Endothelial cell of umbilical vein (primary cell): ENCODE data around the gene GJB2. TPM values are rescaled to one million over a fixed set of nuclear protein-coding genes. Genes with fewer than 3 reads are reported as not detected.

Experiments used
- BruUV-seq: library from RNA; stranded (reverse); fragments of 400-500 nt; replicated peaks from 2 replicates; lab custom pipeline; 2021; lab: Mats Ljungman, UMichigan
- CTCF ChIA-PET: fragments of 300-600, 350-600 bp; sonication (Branson Sonifier 250); formaldehyde crosslinking; loops from one replicate; lab custom pipeline; 2021; ENCODE audit warnings: antibody characterized with exemption, inconsistent platforms; lab: Charles Lee
- POLR2A ChIA-PET: fragments of 300-600, 350-600 bp; sonication (Branson Sonifier 250); formaldehyde crosslinking; loops from one replicate; lab custom pipeline; 2021; ENCODE audit warnings: antibody characterized with exemption, inconsistent platforms; lab: Charles Lee
- DNase-seq: peaks from one replicate; pipeline ENCODE4 v3.0.0-alpha.2; 2011; ENCODE audit warnings: low read depth, low spot score
- FAIRE-seq: peaks from 2 replicates; lab custom pipeline; 2011; peaks lifted over from hg19 to GRCh38; lab: Jason Lieb, UNC
- H2AFZ ChIP-seq: 2 replicates; pipeline ENCODE4 v1.6.0; 2012; ENCODE audit warnings: low read depth, low read length, control low read depth, inconsistent platforms
- H3K27ac ChIP-seq: 2 replicates; pipeline ENCODE4 v1.5.1; 2011; ENCODE audit warnings: low read depth, mild to moderate bottlenecking, control low read depth, low read length, moderate library complexity; ENCODE audit not compliant: insufficient read depth
- H3K27me3 ChIP-seq, 2 experiments: 2 replicates each; pipeline versions ENCODE4 v1.6.0 to v1.6.1; 2011; ENCODE audit warnings: low read length in 2 of 2, mixed read lengths in 1 of 2; ENCODE audit not compliant: control insufficient read depth in 2 of 2, insufficient read depth in 2 of 2
- H3K36me3 ChIP-seq, 2 experiments: 2 replicates in 1 of 2; 3 replicates in 1 of 2; pipeline ENCODE4 v1.5.1; 2011; ENCODE audit warnings: low read length in 2 of 2, mild to moderate bottlenecking in 1 of 2, moderate library complexity in 1 of 2; ENCODE audit not compliant: control insufficient read depth in 2 of 2, insufficient read depth in 2 of 2; ENCODE audit errors: extremely low read depth in 1 of 2
- H3K4me1 ChIP-seq: 3 replicates; pipeline ENCODE4 v1.5.1; 2011; ENCODE audit warnings: mild to moderate bottlenecking, low read length; ENCODE audit not compliant: control insufficient read depth, insufficient read depth; ENCODE audit errors: extremely low read depth
- H3K4me2 ChIP-seq: 2 replicates; pipeline ENCODE4 v1.6.1; 2011; ENCODE audit warnings: low read length, control low read depth, mixed read lengths; ENCODE audit not compliant: insufficient read depth
- H3K4me3 ChIP-seq, 3 experiments: fragments of 200-600 bp in 1 of 3; sonication (generic), shearing (Covaris generic) in 1 of 3; replicated peaks in 1 of 3; 2 replicates each; pipeline ENCODE4 v1.5.1; 2011 to 2016; ENCODE audit warnings: control low read depth in 3 of 3, low read length in 3 of 3, mild to moderate bottlenecking in 2 of 3, inconsistent platforms in 1 of 3, low read depth in 1 of 3, moderate library complexity in 1 of 3; ENCODE audit not compliant: insufficient read depth in 1 of 3
- H3K79me2 ChIP-seq: 2 replicates; pipeline ENCODE4 v1.6.0; 2012; ENCODE audit warnings: low read length, inconsistent platforms; ENCODE audit not compliant: control insufficient read depth, insufficient read depth
- H3K9ac ChIP-seq: replicated peaks from 2 replicates; pipeline ENCODE3; 2011; ENCODE audit warnings: low read length, control low read depth; ENCODE audit not compliant: insufficient read depth; ENCODE audit errors: extremely low read depth
- H3K9me1 ChIP-seq: replicated peaks from 3 replicates; pipeline ENCODE4 v1.6.0; 2011; ENCODE audit warnings: mild to moderate bottlenecking, low read length; ENCODE audit not compliant: control insufficient read depth, insufficient read depth; ENCODE audit errors: extremely low read depth
- H3K9me3 ChIP-seq: replicated peaks from 2 replicates; pipeline ENCODE4 v1.5.1; 2012; ENCODE audit warnings: low read length, inconsistent platforms; ENCODE audit not compliant: control insufficient read depth, insufficient read depth
- H4K20me1 ChIP-seq: replicated peaks from 2 replicates; pipeline ENCODE3; 2011; ENCODE audit warnings: mild to moderate bottlenecking, low read length; ENCODE audit not compliant: control insufficient read depth, insufficient read depth; ENCODE audit errors: extremely low read depth
- EZH2 ChIP-seq: IDR thresholded peaks from 2 replicates; pipeline ENCODE4 v1.6.1; 2012; ENCODE audit warnings: borderline replicate concordance, low read depth, mild to moderate bottlenecking, moderate library complexity, low read length, inconsistent platforms; ENCODE audit not compliant: severe bottlenecking
- FOS ChIP-seq: IDR thresholded peaks from 2 replicates; pipeline ENCODE4 v1.6.1; 2011; ENCODE audit warnings: mild to moderate bottlenecking, low read length, moderate library complexity, borderline replicate concordance; ENCODE audit not compliant: insufficient read depth
- GATA2 ChIP-seq: IDR thresholded peaks from 2 replicates; pipeline ENCODE4 v1.7.0; 2011; ENCODE audit warnings: low read depth, mild to moderate bottlenecking, moderate library complexity, mixed read lengths, low read length; ENCODE audit not compliant: insufficient read length, insufficient read depth
- JUN ChIP-seq: IDR thresholded peaks from 2 replicates; pipeline ENCODE4 v1.6.1; 2011; ENCODE audit warnings: borderline replicate concordance, low read depth; ENCODE audit not compliant: insufficient read length, insufficient read depth
- MYC ChIP-seq: IDR thresholded peaks from one replicate; pipeline ENCODE4 v1.6.1; 2011; ENCODE audit warnings: mild to moderate bottlenecking, low read depth, low read length
- POLR2A ChIP-seq: IDR thresholded peaks from 2 replicates; pipeline ENCODE4 v1.6.1; 2012; ENCODE audit warnings: low read depth, mild to moderate bottlenecking, control low read depth, low read length
- POLR2AphosphoS5 ChIP-seq: IDR thresholded peaks from 2 replicates; pipeline ENCODE4 v1.6.1; 2012; ENCODE audit warnings: low read depth, mild to moderate bottlenecking, control low read depth, low read length, moderate library complexity; ENCODE audit not compliant: insufficient read depth
- dilution Hi-C: fragments of 300-500 bp; cut with MboI; formaldehyde crosslinking; loops from one replicate; pipeline ENCODE4 v1.15.0; 2019; ENCODE audit warnings: low sequenced_read_pairs; ENCODE audit not compliant: extremely low pct_ligation_motif_present
- intact Hi-C: fragments of 100-400 bp; cut with micrococcal nuclease; formaldehyde crosslinking; loops from one replicate; pipeline ENCODE4 v1.10.0; 2022
- polyA plus RNA-seq, 4 experiments: library from polyadenylated mRNA; depleted of rRNA in 3 of 4; stranded (reverse) in 3 of 4; unstranded in 1 of 4; fragments of >200 nt; gene quantifications; 2 replicates each; pipeline versions ENCODE4 v1.2.1 to v1.2.3, GENCODE V29; 2011 to 2012; ENCODE audit warnings: missing spikeins in 1 of 4
- total RNA-seq: library from RNA; stranded (reverse); gene quantifications from 2 replicates; pipeline ENCODE4 v1.2.3, GENCODE V29; 2021
- TF ChIP-seq, protein P1 (sequence below): IDR thresholded peaks from 2 replicates; pipeline ENCODE4 v1.6.1; 2011; ENCODE audit not compliant: insufficient read depth, insufficient read length
- TF ChIP-seq, protein P2 (sequence below), 2 donors: IDR thresholded peaks; 1 replicate in 1 of 2; 2 replicates in 1 of 2; pipeline ENCODE4 v1.5.1; 2011; ENCODE audit warnings: low read length in 2 of 2, mild to moderate bottlenecking in 2 of 2, moderate library complexity in 2 of 2, control low read depth in 1 of 2, inconsistent platforms in 1 of 2, low read depth in 1 of 2; ENCODE audit not compliant: insufficient read depth in 1 of 2; ENCODE audit errors: extremely low read depth in 1 of 2

GJB2 gene
- total and polyA plus RNA-seq, 2 donors (not counting 3 experiments of a cell fraction or from before 2014, with no cell fraction given) = not detected

DNA sequence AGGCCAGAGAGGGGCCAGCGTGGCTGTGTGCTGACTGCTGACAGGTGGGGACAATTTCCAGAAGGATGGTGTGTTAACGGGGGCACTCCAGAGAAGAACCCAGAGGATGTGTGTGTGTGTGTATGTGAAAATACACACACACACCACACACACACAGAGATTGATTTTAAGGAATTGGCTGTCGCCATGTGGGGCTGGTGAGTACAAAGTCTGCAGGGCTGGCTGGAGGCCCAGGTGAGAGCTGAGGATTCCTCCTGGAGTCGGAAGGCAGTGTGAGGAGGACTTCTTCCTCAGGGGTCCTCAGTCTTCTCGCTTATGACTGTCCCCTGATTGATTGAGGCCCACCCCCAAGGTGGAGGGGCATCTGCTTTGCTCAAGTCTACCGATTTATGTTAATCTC, 47.0 kb upstream of the GJB2 start:
- ChIA-PET CTCF (no interaction called here), POLR2A (no interaction called here)
- Histone ChIP-seq H3K36me3 (no peaks in the 10 kb centered on the region), H3K9me1 (no peaks in the 10 kb centered on the region), H3K4me1 (no peaks in the 10 kb centered on the region), H3K4me2 (no peak overlapping the region), H2AFZ (no peak overlapping the region), H4K20me1 (no peaks in the 10 kb centered on the region), H3K9me3 (no peaks in the 10 kb centered on the region), H3K4me3 (no peak overlapping the region), H3K79me2 (no peaks in the 10 kb centered on the region), H3K9ac (no peak overlapping the region), H3K27me3 (peaks cover 0 to 5% of the 10 kb centered on the region in 2 experiments), H3K27ac (no peak overlapping the region)
- intact Hi-C loops = no loop called here
- dilution Hi-C loops = no loop called here
- TF ChIP-seq FOS (no peak), MYC (no peak), EZH2 (no peak), POLR2AphosphoS5 (no peak), GATA2 (no peak), JUN (no peak), POLR2A (no peak)
- TF ChIP-seq, protein P1, sequence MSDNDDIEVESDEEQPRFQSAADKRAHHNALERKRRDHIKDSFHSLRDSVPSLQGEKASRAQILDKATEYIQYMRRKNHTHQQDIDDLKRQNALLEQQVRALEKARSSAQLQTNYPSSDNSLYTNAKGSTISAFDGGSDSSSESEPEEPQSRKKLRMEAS = no peak
- TF ChIP-seq, protein P2, sequence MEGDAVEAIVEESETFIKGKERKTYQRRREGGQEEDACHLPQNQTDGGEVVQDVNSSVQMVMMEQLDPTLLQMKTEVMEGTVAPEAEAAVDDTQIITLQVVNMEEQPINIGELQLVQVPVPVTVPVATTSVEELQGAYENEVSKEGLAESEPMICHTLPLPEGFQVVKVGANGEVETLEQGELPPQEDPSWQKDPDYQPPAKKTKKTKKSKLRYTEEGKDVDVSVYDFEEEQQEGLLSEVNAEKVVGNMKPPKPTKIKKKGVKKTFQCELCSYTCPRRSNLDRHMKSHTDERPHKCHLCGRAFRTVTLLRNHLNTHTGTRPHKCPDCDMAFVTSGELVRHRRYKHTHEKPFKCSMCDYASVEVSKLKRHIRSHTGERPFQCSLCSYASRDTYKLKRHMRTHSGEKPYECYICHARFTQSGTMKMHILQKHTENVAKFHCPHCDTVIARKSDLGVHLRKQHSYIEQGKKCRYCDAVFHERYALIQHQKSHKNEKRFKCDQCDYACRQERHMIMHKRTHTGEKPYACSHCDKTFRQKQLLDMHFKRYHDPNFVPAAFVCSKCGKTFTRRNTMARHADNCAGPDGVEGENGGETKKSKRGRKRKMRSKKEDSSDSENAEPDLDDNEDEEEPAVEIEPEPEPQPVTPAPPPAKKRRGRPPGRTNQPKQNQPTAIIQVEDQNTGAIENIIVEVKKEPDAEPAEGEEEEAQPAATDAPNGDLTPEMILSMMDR (IDR thresholded peaks at IDR 0.05; ENCODE audit: extremely low read depth in 1 of 2, insufficient read depth in 1 of 2, low read depth in 1 of 2, low read length in 2 of 2) = no peak
- no peak for DNase-seq
- no TSS peak for BruUV-seq
- no peak for FAIRE-seq
